Gastrocnemius medialis (tissue), 4 donors: ENCODE data around the gene ITPR1. TPM values are rescaled to one million over a fixed set of nuclear protein-coding genes. Genes with fewer than 3 reads are reported as not detected.

Experiments
- ATAC-seq, 2 donors: fragments of 150-250 bp; one replicate each; pipeline ENCODE4 v1.9.1; 2016
- DNase-seq, 2 donors: peaks; one replicate each; pipeline ENCODE4 v3.0.0-alpha.2; 2019
- H3K27ac ChIP-seq, 4 donors: fragments of 200-600 bp; sonication (generic); 1 replicate in 1 of 4; 2 replicates in 3 of 4; pipeline ENCODE4 v1.5.1; 2016 to 2018; ENCODE audit warnings: mild to moderate bottlenecking in 2 of 4, moderate library complexity in 1 of 4
- H3K27me3 ChIP-seq, 3 donors: fragments of 200-600 bp; sonication (generic) in 2 of 3; 1 replicate in 1 of 3; 2 replicates in 2 of 3; pipeline versions ENCODE4 v1.5.1 to v1.6.0; 2016 to 2019; ENCODE audit warnings: mild to moderate bottlenecking in 1 of 3, moderate library complexity in 1 of 3
- H3K36me3 ChIP-seq, 2 donors: fragments of 200-600 bp; sonication (generic) in 1 of 2; one replicate each; pipeline ENCODE4 v1.5.1; 2017 to 2018
- H3K4me1 ChIP-seq, 2 donors: fragments of 200-600 bp; sonication (generic) in 1 of 2; one replicate each; pipeline ENCODE4 v1.5.1; 2016 to 2017; ENCODE audit warnings: mild to moderate bottlenecking in 2 of 2
- H3K4me3 ChIP-seq, 4 donors: fragments of 200-600 bp; sonication (generic) in 3 of 4; 1 replicate in 1 of 4; 2 replicates in 3 of 4; pipeline ENCODE4 v1.5.1; 2016 to 2019; ENCODE audit warnings: mild to moderate bottlenecking in 2 of 4
- H3K9me3 ChIP-seq, 3 donors: fragments of 200-600 bp; sonication (generic) in 2 of 3; 1 replicate in 1 of 3; 2 replicates in 2 of 3; pipeline ENCODE4 v1.5.1; 2016 to 2019
- POLR2A ChIP-seq, 2 donors: fragments of 450-650 bp; IDR thresholded peaks; one replicate each; pipeline ENCODE4 v1.6.1; 2017; ENCODE audit warnings: antibody characterized with exemption in 2 of 2, mild to moderate bottlenecking in 2 of 2, moderate library complexity in 2 of 2
- in situ Hi-C, 4 donors: fragments of 200-750 bp; cut with MboI; loops; one replicate each; pipeline versions ENCODE4 v1.15.0 to v1.8.0; 2017; ENCODE audit warnings: low sequenced_read_pairs in 4 of 4
- intact Hi-C: fragments of 100-400 bp; cut with DNase I; formaldehyde crosslinking; loops from one replicate; pipeline ENCODE4 v1.15.1; 2023; ENCODE audit warnings: low total_unique reads
- total RNA-seq, 4 donors: library from RNA; depleted of rRNA; stranded (reverse); fragments of >200 nt; gene quantifications; one replicate each; pipeline versions ENCODE4 v1.1.0 to v1.2.3, GENCODE V29; 2016
- TF ChIP-seq, protein P1 (sequence below), 5 experiments: fragments of 450-650 bp in 3 of 5; fragments of 200-600 bp in 2 of 5; sonication (generic) in 2 of 5; IDR thresholded peaks in 4 of 5; conservative IDR thresholded peaks in 1 of 5; 1 replicate in 4 of 5; 2 replicates in 1 of 5; pipeline ENCODE4 v1.5.1; 2016 to 2019; ENCODE audit warnings: antibody characterized with exemption in 5 of 5, mild to moderate bottlenecking in 3 of 5, moderate library complexity in 3 of 5

The ITPR1 gene
- total RNA-seq, 4 donors from 2014 or later = 5.5 to 21.7 (median 11.3) TPM

DNA sequence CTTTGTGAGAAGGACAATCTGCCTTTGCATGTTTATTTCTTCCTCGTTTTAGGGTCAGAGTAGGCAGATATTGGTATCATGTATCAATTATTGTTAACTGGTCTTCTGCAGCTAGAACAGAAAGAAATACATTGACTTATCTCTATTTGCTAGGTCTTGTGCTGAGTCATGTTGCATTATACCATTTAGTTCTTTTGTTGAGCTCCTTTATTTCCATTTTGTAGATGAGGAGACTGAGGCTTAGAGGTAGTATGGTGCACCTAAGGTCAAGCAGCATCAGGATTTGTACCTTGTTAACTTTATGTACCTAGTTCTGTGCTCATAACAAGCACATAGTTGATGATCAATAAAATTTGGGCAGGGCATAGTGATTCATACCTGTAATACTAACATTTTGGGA, 182.6 kb downstream of the ITPR1 start:
- TF ChIP-seq, protein P1, sequence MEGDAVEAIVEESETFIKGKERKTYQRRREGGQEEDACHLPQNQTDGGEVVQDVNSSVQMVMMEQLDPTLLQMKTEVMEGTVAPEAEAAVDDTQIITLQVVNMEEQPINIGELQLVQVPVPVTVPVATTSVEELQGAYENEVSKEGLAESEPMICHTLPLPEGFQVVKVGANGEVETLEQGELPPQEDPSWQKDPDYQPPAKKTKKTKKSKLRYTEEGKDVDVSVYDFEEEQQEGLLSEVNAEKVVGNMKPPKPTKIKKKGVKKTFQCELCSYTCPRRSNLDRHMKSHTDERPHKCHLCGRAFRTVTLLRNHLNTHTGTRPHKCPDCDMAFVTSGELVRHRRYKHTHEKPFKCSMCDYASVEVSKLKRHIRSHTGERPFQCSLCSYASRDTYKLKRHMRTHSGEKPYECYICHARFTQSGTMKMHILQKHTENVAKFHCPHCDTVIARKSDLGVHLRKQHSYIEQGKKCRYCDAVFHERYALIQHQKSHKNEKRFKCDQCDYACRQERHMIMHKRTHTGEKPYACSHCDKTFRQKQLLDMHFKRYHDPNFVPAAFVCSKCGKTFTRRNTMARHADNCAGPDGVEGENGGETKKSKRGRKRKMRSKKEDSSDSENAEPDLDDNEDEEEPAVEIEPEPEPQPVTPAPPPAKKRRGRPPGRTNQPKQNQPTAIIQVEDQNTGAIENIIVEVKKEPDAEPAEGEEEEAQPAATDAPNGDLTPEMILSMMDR (IDR thresholded peaks at IDR 0.05 in 4 of 5, conservative IDR thresholded peaks at IDR 0.05 in 1 of 5) = no peak
- TF ChIP-seq POLR2A (IDR thresholded peaks at IDR 0.05) = no peak
- no peaks in the 10 kb centered on the region for H3K36me3 ChIP-seq
- in situ Hi-C loops = no loop called here

GRCh38 chr3:4678320-4678719, 185.2 kb downstream of the ITPR1 start:
- in situ Hi-C loops (no loop called here), intact Hi-C loops (no loop called here)
- Histone ChIP-seq H3K4me3 (no peak overlapping the region), H3K27ac (no peak overlapping the region), H3K4me1 (no peaks in the 10 kb centered on the region), H3K36me3 (peaks cover 0 to 1% of the 10 kb centered on the region in 2 donors), H3K27me3 (no peaks in the 10 kb centered on the region), H3K9me3 (no peaks in the 10 kb centered on the region)
- TF ChIP-seq, protein P1 (IDR thresholded peaks at IDR 0.05 in 4 of 5, conservative IDR thresholded peaks at IDR 0.05 in 1 of 5) = no peak
- no peak for TF ChIP-seq POLR2A (IDR thresholded peaks at IDR 0.05)
- ATAC-seq = no peak
- DNase-seq = no peak

More for the DNA sequence above, 182.6 kb downstream of the ITPR1 start:
- Histone ChIP-seq H3K27ac (no peak overlapping the region), H3K4me3 (no peak overlapping the region), H3K27me3 (no peaks in the 10 kb centered on the region), H3K9me3 (no peaks in the 10 kb centered on the region), H3K4me1 (no peaks in the 10 kb centered on the region)
- DNase-seq = no peak
- ATAC-seq = no peak
- intact Hi-C loops = no loop called here

DNA sequence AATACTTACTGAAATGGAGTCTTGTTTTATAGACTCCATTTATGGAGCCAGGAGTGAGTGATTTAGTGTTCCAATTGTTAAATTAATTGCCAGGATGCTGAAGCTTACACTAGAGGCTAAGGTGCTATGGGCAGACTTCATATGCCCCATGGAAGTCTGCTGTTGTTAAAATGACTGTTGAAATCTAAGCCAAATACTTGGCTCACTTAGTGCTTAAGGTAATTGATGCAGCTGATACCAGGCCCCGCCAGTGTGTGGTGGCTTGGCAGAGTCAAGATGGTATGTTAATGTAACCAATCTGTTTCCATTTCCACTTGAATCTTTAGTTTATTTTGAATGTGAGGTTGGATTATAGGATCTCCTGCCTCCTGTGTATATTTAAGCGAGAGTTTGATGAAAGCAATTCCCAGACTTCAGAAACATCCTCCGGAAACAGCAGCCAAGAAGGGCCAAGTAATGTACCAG, 187.1 kb downstream of the ITPR1 start:
- DNase-seq (no peak), ATAC-seq (no peak)
- H3K27ac ChIP-seq = no peak overlapping the region
- H3K9me3 ChIP-seq = no peaks in the 10 kb centered on the region
- H3K27me3 ChIP-seq = no peaks in the 10 kb centered on the region
- TF ChIP-seq, protein P1 (IDR thresholded peaks at IDR 0.05 in 4 of 5, conservative IDR thresholded peaks at IDR 0.05 in 1 of 5) = no peak
- no peak for TF ChIP-seq POLR2A (IDR thresholded peaks at IDR 0.05)
- in situ Hi-C loops = no loop called here
- H3K4me3 ChIP-seq = no peak overlapping the region
- H3K36me3 ChIP-seq = peaks cover 0 to 10% of the 10 kb centered on the region in 2 donors
- intact Hi-C loops = no loop called here
- no peaks in the 10 kb centered on the region for H3K4me1 ChIP-seq

- in situ Hi-C loops (no loop called here), intact Hi-C loops (no loop called here)
- TF ChIP-seq, protein P1 (IDR thresholded peaks at IDR 0.05 in 4 of 5, conservative IDR thresholded peaks at IDR 0.05 in 1 of 5) = no peak
- no peak for TF ChIP-seq POLR2A (IDR thresholded peaks at IDR 0.05)
- H3K27ac ChIP-seq = no peak overlapping the region
- ATAC-seq (no peak), DNase-seq (no peak)
- no peak overlapping the region for H3K4me3 ChIP-seq
- H3K36me3 ChIP-seq = peaks cover 0 to 16% of the 10 kb centered on the region in 2 donors
- H3K9me3 ChIP-seq = no peaks in the 10 kb centered on the region
- no peaks in the 10 kb centered on the region for H3K27me3 ChIP-seq
- no peaks in the 10 kb centered on the region for H3K4me1 ChIP-seq
Observed at GRCh38 chr3:4680871-4681300, 187.7 kb downstream of the ITPR1 start.

DNA sequence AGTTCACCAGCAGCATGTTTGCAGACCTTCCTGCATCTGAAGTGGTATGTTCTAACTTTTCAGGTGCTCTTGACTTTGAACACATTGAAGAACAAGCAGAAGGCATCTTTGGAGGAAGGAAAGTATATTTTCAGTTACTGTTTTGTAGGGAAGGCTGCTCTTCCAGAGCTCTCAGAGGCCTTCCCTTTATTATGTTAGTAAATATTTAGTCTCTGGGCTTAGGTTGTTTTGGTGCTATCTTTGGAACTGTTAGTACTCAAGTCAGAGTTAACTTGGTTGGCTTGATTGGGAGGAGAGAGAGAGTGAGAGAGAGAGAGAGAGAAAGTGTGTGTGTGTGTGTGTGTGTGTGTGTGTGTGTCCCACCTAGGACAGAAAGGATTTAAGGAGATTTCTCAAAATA, 188.2 kb downstream of the ITPR1 start:
- intact Hi-C loops = no loop called here
- peaks cover 0 to 17% of the 10 kb centered on the region in 2 donors for H3K36me3 ChIP-seq
- ATAC-seq (no peak), DNase-seq (no peak)
- no peaks in the 10 kb centered on the region for H3K27me3 ChIP-seq
- no peak overlapping the region for H3K27ac ChIP-seq
- H3K4me1 ChIP-seq = no peaks in the 10 kb centered on the region
- H3K4me3 ChIP-seq = no peak overlapping the region
- in situ Hi-C loops = no loop called here
- H3K9me3 ChIP-seq = no peaks in the 10 kb centered on the region
- TF ChIP-seq POLR2A (IDR thresholded peaks at IDR 0.05) = no peak
